ENCODE results near the gene SLC16A8. TPM values are rescaled to one million over a fixed set of nuclear protein-coding genes. Genes with fewer than 3 reads are reported as not detected.

Gene SLC16A8
- polyA plus RNA-seq, 1 donor (not counting 4 experiments of a cell fraction or from before 2014, with no cell fraction given): not detected

DNA sequence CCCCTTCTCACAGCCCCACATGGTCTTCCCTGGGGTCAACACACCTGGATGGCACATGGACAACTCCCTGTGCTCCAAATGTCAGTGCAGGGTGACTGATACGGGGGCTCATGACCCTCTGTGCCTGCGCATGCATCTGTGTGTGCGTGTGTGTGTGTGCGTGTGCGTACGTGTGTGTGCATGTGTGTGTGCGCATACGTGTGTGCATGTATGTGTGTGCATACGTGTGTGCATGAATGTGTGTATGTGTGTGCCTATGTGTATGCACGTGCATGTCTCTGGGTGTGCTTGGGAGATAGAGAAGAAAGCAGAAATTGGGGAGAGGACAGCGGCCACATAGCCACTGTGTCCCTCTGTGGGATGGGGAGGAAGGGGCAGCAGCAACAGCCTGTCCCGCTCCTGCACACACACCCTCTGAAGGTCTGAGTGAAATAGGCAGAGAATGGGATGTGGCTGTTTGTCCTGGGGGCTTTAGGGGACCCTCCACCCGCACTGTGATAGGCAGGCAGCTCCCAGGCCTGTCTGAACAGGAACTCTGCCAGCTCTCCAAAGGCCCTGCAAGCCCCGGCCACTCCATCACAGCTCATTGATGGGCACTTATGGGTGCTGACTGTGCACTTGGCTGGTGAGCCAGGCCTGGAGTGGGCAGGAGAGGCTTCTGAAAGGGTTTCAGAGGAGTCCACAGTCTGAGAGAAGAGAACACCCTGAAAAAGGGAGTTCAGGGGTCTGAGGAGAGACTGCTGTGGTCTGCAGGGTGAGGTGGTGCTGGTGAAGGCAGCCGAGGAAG, 55.4 kb downstream of the SLC16A8 start:
- no peak for TF ChIP-seq EZH2 (IDR thresholded peaks at IDR 0.05; ENCODE audit: low read length)
- TF ChIP-seq, protein P1, sequence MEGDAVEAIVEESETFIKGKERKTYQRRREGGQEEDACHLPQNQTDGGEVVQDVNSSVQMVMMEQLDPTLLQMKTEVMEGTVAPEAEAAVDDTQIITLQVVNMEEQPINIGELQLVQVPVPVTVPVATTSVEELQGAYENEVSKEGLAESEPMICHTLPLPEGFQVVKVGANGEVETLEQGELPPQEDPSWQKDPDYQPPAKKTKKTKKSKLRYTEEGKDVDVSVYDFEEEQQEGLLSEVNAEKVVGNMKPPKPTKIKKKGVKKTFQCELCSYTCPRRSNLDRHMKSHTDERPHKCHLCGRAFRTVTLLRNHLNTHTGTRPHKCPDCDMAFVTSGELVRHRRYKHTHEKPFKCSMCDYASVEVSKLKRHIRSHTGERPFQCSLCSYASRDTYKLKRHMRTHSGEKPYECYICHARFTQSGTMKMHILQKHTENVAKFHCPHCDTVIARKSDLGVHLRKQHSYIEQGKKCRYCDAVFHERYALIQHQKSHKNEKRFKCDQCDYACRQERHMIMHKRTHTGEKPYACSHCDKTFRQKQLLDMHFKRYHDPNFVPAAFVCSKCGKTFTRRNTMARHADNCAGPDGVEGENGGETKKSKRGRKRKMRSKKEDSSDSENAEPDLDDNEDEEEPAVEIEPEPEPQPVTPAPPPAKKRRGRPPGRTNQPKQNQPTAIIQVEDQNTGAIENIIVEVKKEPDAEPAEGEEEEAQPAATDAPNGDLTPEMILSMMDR (optimal IDR thresholded peaks at IDR 0.05 in 1 of 3, IDR thresholded peaks at IDR 0.05 in 1 of 3, conservative IDR thresholded peaks at IDR 0.05 in 1 of 3; ENCODE audit: extremely low read depth in 1 of 3, insufficient read depth in 2 of 3, low read length in 3 of 3): no peak
- H3K9me3 ChIP-seq (ENCODE audit: control insufficient read depth, low read depth, low read length): no peaks in the 10 kb centered on the region
- no peak overlapping the region for H3K4me3 ChIP-seq (ENCODE audit: control insufficient read depth in 2 of 3, extremely low read depth in 1 of 3, insufficient read depth in 2 of 3, low read depth in 1 of 3, low read length in 3 of 3)
- no peaks in the 10 kb centered on the region for H3K4me1 ChIP-seq (ENCODE audit: control insufficient read depth, extremely low read depth, insufficient read depth, low read length)
- no peak overlapping the region for H2AFZ ChIP-seq (ENCODE audit: control insufficient read depth, low read length)
- no peaks in the 10 kb centered on the region for H3K79me2 ChIP-seq (ENCODE audit: control insufficient read depth, insufficient read depth, low read length)
- FAIRE-seq: no peak
- H3K27me3 ChIP-seq (ENCODE audit: control insufficient read depth, extremely low read depth, insufficient read depth, low read length): peaks cover 6% of the 10 kb centered on the region
- no peak overlapping the region for H3K4me2 ChIP-seq (ENCODE audit: control insufficient read depth, extremely low read depth, insufficient read depth, low read depth, low read length)
- no peak overlapping the region for H3K27ac ChIP-seq (ENCODE audit: control insufficient read depth, insufficient read depth, low read length)
- dilution Hi-C loops (cut with MboI; ENCODE audit: extremely low pct_ligation_motif_present, low sequenced_read_pairs): no loop called here
- no peaks in the 10 kb centered on the region for H4K20me1 ChIP-seq (ENCODE audit: control insufficient read depth, extremely low read depth, insufficient read depth, low read length)
- no peaks in the 10 kb centered on the region for H3K36me3 ChIP-seq (ENCODE audit: control insufficient read depth in 2 of 2, extremely low read depth in 1 of 2, insufficient read depth in 2 of 2, low read length in 2 of 2)
- no peaks in the 10 kb centered on the region for H3K9me1 ChIP-seq (ENCODE audit: control insufficient read depth, extremely low read depth, insufficient read depth, low read length)
- DNase-seq (ENCODE audit: low read depth, low spot score): no peak
- no peak overlapping the region for H3K9ac ChIP-seq (ENCODE audit: control insufficient read depth, extremely low read depth, insufficient read depth, low read length)

Other genes with a start within 250 kb of the SLC16A8 start
- gene ANKRD54, start 239.8 kb downstream of the SLC16A8 start, polyA plus RNA-seq: 12.3 to 19.4 TPM (median 17.1 TPM) in 3 replicates
- gene EIF3L, start 234.8 kb downstream of the SLC16A8 start, polyA plus RNA-seq: 517 to 639 TPM (median 592 TPM) in 3 replicates
- 42.8 to 108 TPM (median 65.0 TPM) in 3 replicates for gene MICALL1, start 177.9 kb downstream of the SLC16A8 start, polyA plus RNA-seq
- 0.10 TPM in 1 of 3 replicates, not detected in the others for gene C22orf23, start 130.6 kb downstream of the SLC16A8 start, polyA plus RNA-seq
- 101 to 119 TPM (median 108 TPM) in 3 replicates for gene POLR2F, start 130.5 kb downstream of the SLC16A8 start, polyA plus RNA-seq
- not detected in 3 replicates for gene SOX10, start 99.6 kb downstream of the SLC16A8 start, polyA plus RNA-seq
- gene PICK1, start 26.8 kb downstream of the SLC16A8 start, polyA plus RNA-seq: 26.8 to 33.0 TPM (median 28.8 TPM) in 3 replicates
- 2.3 to 4.8 TPM (median 3.2 TPM) in 3 replicates for gene BAIAP2L2, start 26.5 kb upstream of the SLC16A8 start, polyA plus RNA-seq
- 4.6 to 12.1 TPM (median 5.2 TPM) in 3 replicates for gene PLA2G6, start 97.6 kb upstream of the SLC16A8 start, polyA plus RNA-seq
- gene MAFF, start 117.8 kb upstream of the SLC16A8 start, polyA plus RNA-seq: 8.6 to 10.5 TPM (median 10.5 TPM) in 3 replicates
- gene TMEM184B, start 188.8 kb upstream of the SLC16A8 start, polyA plus RNA-seq: 12.8 to 47.3 TPM (median 18.8 TPM) in 3 replicates
- gene CSNK1E, start 233.2 kb upstream of the SLC16A8 start, polyA plus RNA-seq: 168 to 229 TPM (median 198 TPM) in 3 replicates

Data from keratinocyte (primary cell).